RPMI7951 (cell line): Measurements from ENCODE around the gene COLQ. TPM values are rescaled to one million over a fixed set of nuclear protein-coding genes. Genes with fewer than 3 reads are reported as not detected.
"Not testable (repeated sequence)": the region's sequence is repeated elsewhere in the genome, so short reads cannot be mapped to it uniquely, and the experiment has no call there.

Experiments used
- DNase-seq: peaks from one replicate; pipeline ENCODE4 v3.0.0-alpha.2; 2012; ENCODE audit warnings: low read depth
- total RNA-seq: library from RNA; depleted of rRNA; stranded (reverse); fragments of >200 nt; shearing (Covaris generic); gene quantifications from 2 replicates; pipeline ENCODE4 v1.2.3, GENCODE V29; 2014; rRNA removed

COLQ gene
- total RNA-seq, 1 experiment from 2014 or later = 0.48 TPM

GRCh38 chr3:15427182-15427880, 94.2 kb downstream of the COLQ start, which contains the start of the genes EAF1 and METTL6:
EAF1 (plus strand) TSS chr3:15427598; CDS start chr3:15427780, 182 bp downstream.
METTL6 (minus strand) TSS chr3:15427544; CDS start chr3:15426511, 1,033 bp downstream.
- DNase-seq = peak; percentile 84

- DNase-seq = no peak
These were observed 94.9 kb downstream of the COLQ start for GRCh38 chr3:15426579-15427118.

GRCh38 chr3:15420871-15421270, 100.6 kb downstream of the COLQ start:
- peak; percentile 35 for DNase-seq

GRCh38 chr3:15410966-15411365, 110.5 kb downstream of the COLQ start:
- DNase-seq = not testable (repeated sequence)

GRCh38 chr3:15409774-15410173, 111.7 kb downstream of the COLQ start:
- no peak for DNase-seq

GRCh38 chr3:15409239-15409638, 112.3 kb downstream of the COLQ start:
- DNase-seq = no peak

- DNase-seq = peak; percentile 59
These were observed 116.0 kb downstream of the COLQ start for GRCh38 chr3:15405448-15406050.

GRCh38 chr3:15404767-15405166, 116.7 kb downstream of the COLQ start:
- no peak for DNase-seq

GRCh38 chr3:15403965-15404364, 117.5 kb downstream of the COLQ start:
- no peak for DNase-seq

GRCh38 chr3:15403495-15403894, 118.0 kb downstream of the COLQ start:
- DNase-seq = no peak

GRCh38 chr3:15401936-15402335, 119.6 kb downstream of the COLQ start:
- DNase-seq = no peak

Other genes with a start within 250 kb of the COLQ start
- 2.4 and 3.2 TPM in 2 replicates for gene SH3BP5, start 189.1 kb downstream of the COLQ start, total RNA-seq
- gene METTL6, start 94.2 kb downstream of the COLQ start, total RNA-seq = 43.3 and 48.1 TPM in 2 replicates
- gene EAF1, start 94.1 kb downstream of the COLQ start, total RNA-seq = 26.0 and 27.6 TPM in 2 replicates
- 35.1 and 35.3 TPM in 2 replicates for gene HACL1, start 79.9 kb upstream of the COLQ start, total RNA-seq
- 37.7 and 38.5 TPM in 2 replicates for gene BTD, start 80.0 kb upstream of the COLQ start, total RNA-seq